Measurements from ENCODE around the gene ZNF768.
"Not testable (repeated sequence)": the region's sequence is repeated elsewhere in the genome, so short reads cannot be mapped to it uniquely, and the experiment has no call there.

GRCh38 chr16:30539986-30540526, 13.7 kb upstream of the ZNF768 start:
- not testable (repeated sequence) for TF ChIP-seq CTCF (IDR thresholded peaks at IDR 0.05; ENCODE audit: borderline replicate concordance, extremely low read depth, low read length, poor library complexity, severe bottlenecking); EZH2 (IDR thresholded peaks at IDR 0.05; ENCODE audit: borderline replicate concordance, low read depth, low read length, severe bottlenecking)
